HepG2 (cell line): Measurements from ENCODE around the gene VPS13C. TPM values are rescaled to one million over a fixed set of nuclear protein-coding genes. Genes with fewer than 3 reads are reported as not detected.

Experiments used
- ATAC-seq: fragments of 200-7000 bp; cut with Tn5 transposase; 3 replicates; pipeline ENCODE4 v1.9.1; 2020; ENCODE audit warnings: mild to moderate bottlenecking, moderate library complexity
- BruUV-seq: library from RNA; stranded (reverse); fragments of 400-500 nt; replicated peaks from 2 replicates; lab custom pipeline; 2021; lab: Mats Ljungman, UMichigan
- CTCF ChIA-PET: fragments of 300-600 bp; formaldehyde crosslinking; extraction: SDS; loops from one replicate; lab custom pipeline; 2021; ENCODE audit warnings: low total read pairs, inconsistent platforms, low intra/inter-chr PET ratio; lab: Yijun Ruan, JAX
- POLR2A ChIA-PET: fragments of 350-600 bp; sonication (Branson Sonifier 250); formaldehyde crosslinking; loops from one replicate; lab custom pipeline; 2020; ENCODE audit warnings: antibody characterized with exemption, inconsistent platforms; lab: Yijun Ruan, JAX
- DNase-seq: peaks from one replicate; pipeline ENCODE4 v3.0.0-alpha.2; 2015; ENCODE audit warnings: low spot score
- FAIRE-seq: peaks from 3 replicates; lab custom pipeline; 2011; peaks lifted over from hg19 to GRCh38; lab: Jason Lieb, UNC
- H2AFZ ChIP-seq: one replicate; pipeline ENCODE4 v1.6.1; 2011; ENCODE audit warnings: low read length, inconsistent platforms
- H3K27ac ChIP-seq: fragments of 300-600 bp; 3 replicates; pipeline ENCODE4 v1.8.0; 2011; ENCODE audit warnings: mixed run types, mild to moderate bottlenecking, mixed read lengths, low read length, inconsistent platforms; ENCODE audit not compliant: insufficient read depth; ENCODE audit errors: extremely low read length
- H3K27me3 ChIP-seq, 2 experiments: fragments of 200-600 bp in 1 of 2; 2 replicates in 1 of 2; 3 replicates in 1 of 2; pipeline versions ENCODE4 v1.6.0 to v1.8.0; 2011; ENCODE audit warnings: low read length in 2 of 2, mild to moderate bottlenecking in 2 of 2, moderate library complexity in 2 of 2, inconsistent platforms in 1 of 2; ENCODE audit not compliant: insufficient read depth in 2 of 2, control insufficient read depth in 1 of 2
- H3K36me3 ChIP-seq, 2 experiments: fragments of 200-600 bp in 1 of 2; replicated peaks in 1 of 2; 2 replicates in 1 of 2; 3 replicates in 1 of 2; pipeline versions ENCODE4 v1.5.1 to v1.8.0; 2011; ENCODE audit warnings: low read length in 2 of 2, inconsistent platforms in 1 of 2; ENCODE audit not compliant: insufficient read depth in 2 of 2, control insufficient read depth in 1 of 2
- H3K4me1 ChIP-seq: 2 replicates; pipeline ENCODE4 v1.5.1; 2012; ENCODE audit warnings: low read length, inconsistent platforms; ENCODE audit not compliant: insufficient read depth
- H3K4me2 ChIP-seq: 2 replicates; pipeline ENCODE4 v1.6.0; 2011; ENCODE audit warnings: low read depth, low read length, inconsistent platforms
- H3K4me3 ChIP-seq, 3 experiments: fragments of 200-600 bp in 1 of 3; sonication (generic), shearing (Covaris generic) in 1 of 3; replicated peaks in 1 of 3; 2 replicates each; pipeline ENCODE4 v1.5.1; 2011 to 2016; ENCODE audit warnings: low read length in 3 of 3, inconsistent platforms in 2 of 3, low read depth in 2 of 3, mild to moderate bottlenecking in 2 of 3, control low read depth in 1 of 3, mixed read lengths in 1 of 3; ENCODE audit not compliant: insufficient read depth in 1 of 3
- H3K79me2 ChIP-seq: one replicate; pipeline ENCODE4 v1.6.1; 2011; ENCODE audit warnings: low read length, inconsistent platforms; ENCODE audit not compliant: insufficient read depth
- H3K9ac ChIP-seq: 2 replicates; pipeline ENCODE4 v1.6.0; 2011; ENCODE audit warnings: mild to moderate bottlenecking, low read depth, low read length, inconsistent platforms; ENCODE audit not compliant: insufficient read depth
- H3K9me3 ChIP-seq: 2 replicates; pipeline ENCODE4 v1.5.1; 2012; ENCODE audit warnings: mild to moderate bottlenecking, low read length
- H4K20me1 ChIP-seq: 2 replicates; pipeline ENCODE4 v1.6.0; 2011; ENCODE audit warnings: inconsistent platforms, mild to moderate bottlenecking, low read length, moderate library complexity; ENCODE audit not compliant: insufficient read depth
- JARID2 ChIP-seq: sonication (generic); formaldehyde crosslinking; IDR thresholded peaks from 2 replicates; pipeline ENCODE4 v1.8.1; 2023; ENCODE audit warnings: missing genetic modification reagents, inconsistent platforms; ENCODE audit not compliant: insufficient replicate concordance
- MAFK ChIP-seq, 2 experiments: IDR thresholded peaks in 1 of 2; conservative IDR thresholded peaks in 1 of 2; 2 replicates each; pipeline ENCODE4 v1.6.1; 2011; ENCODE audit warnings: improper control_type of control experiment in 2 of 2, low read length in 2 of 2
- NR2F1 ChIP-seq, 2 experiments: fragments of 450-650 bp in 1 of 2; formaldehyde crosslinking in 1 of 2; IDR thresholded peaks; 2 replicates each; pipeline versions ENCODE4 v1.5.0 to v1.6.1; 2016 to 2020; ENCODE audit warnings: mild to moderate bottlenecking in 1 of 2, missing compliant biosample characterization in 1 of 2, missing genetic modification reagents in 1 of 2, moderate library complexity in 1 of 2
- SMYD3 ChIP-seq: sonication (generic); formaldehyde crosslinking; IDR thresholded peaks from 2 replicates; pipeline ENCODE4 v1.8.1; 2023; ENCODE audit warnings: mild to moderate bottlenecking, missing genetic modification reagents
- ZBTB1 ChIP-seq: sonication (generic); formaldehyde crosslinking; IDR thresholded peaks from 2 replicates; pipeline ENCODE4 v1.4.0; 2020; ENCODE audit warnings: missing genetic modification reagents, borderline replicate concordance
- ZNF225 ChIP-seq: sonication (generic); formaldehyde crosslinking; IDR thresholded peaks from 2 replicates; pipeline ENCODE4 v1.4.0; 2020; ENCODE audit warnings: mild to moderate bottlenecking, missing genetic modification reagents
- ZNF253 ChIP-seq: sonication (generic); formaldehyde crosslinking; IDR thresholded peaks from 2 replicates; pipeline ENCODE4 v1.8.0; 2022; ENCODE audit warnings: mild to moderate bottlenecking, missing genetic modification reagents, borderline replicate concordance
- WGBS: methylation state at CpG from one replicate; pipeline ENCODE4 v1.1.6; 2017; ENCODE audit warnings: low lambda C conversion rate; 5-methylcytosine and 5-hydroxymethylcytosine counted together
- in situ Hi-C: cut with HindIII; loops from 2 replicates; pipeline ENCODE4 v1.10.0; 2017; ENCODE audit warnings: low pct_unique_long_range_greater_than_20kb; ENCODE audit not compliant: extremely low pct_ligation_motif_present
- intact Hi-C: fragments of 100-400 bp; cut with micrococcal nuclease; formaldehyde crosslinking; loops from one replicate; pipeline ENCODE4 v1.10.0; 2022; ENCODE audit not compliant: unreplicated experiment
- polyA plus RNA-seq, 8 experiments: library from polyadenylated mRNA; depleted of rRNA in 3 of 8; stranded (reverse) in 7 of 8; unstranded in 1 of 8; fragments of >200 nt; fragmentation: Illumina TruSeq in 4 of 8; extraction: Trizol in 4 of 8; gene quantifications; 2 replicates each; pipeline versions ENCODE4 v1.2.1 to v1.2.3, GENCODE V29; 2011 to 2016; ENCODE audit warnings: low read depth in 4 of 8, missing spikeins in 1 of 8, mixed read lengths in 1 of 8; ENCODE audit not compliant: insufficient read depth in 1 of 8
- total RNA-seq, 5 experiments: library from RNA; depleted of rRNA; stranded (reverse); fragments of >200 nt; fragmentation: Illumina TruSeq; extraction: Trizol; gene quantifications; 2 replicates each; pipeline ENCODE4 v1.2.3, GENCODE V29; 2016; ENCODE audit warnings: low read depth in 1 of 5
- TF ChIP-seq, protein P1 (sequence below): sonication (generic); formaldehyde crosslinking; IDR thresholded peaks from 2 replicates; pipeline ENCODE4 v1.5.0; 2020; ENCODE audit warnings: missing genetic modification reagents, mild to moderate bottlenecking, borderline replicate concordance
- TF ChIP-seq, protein P2 (sequence below): sonication (generic); formaldehyde crosslinking; IDR thresholded peaks from 2 replicates; pipeline ENCODE4 v1.4.0; 2020; ENCODE audit warnings: mild to moderate bottlenecking, missing genetic modification reagents

The VPS13C gene
- total and polyA plus RNA-seq, 2 of the 13 experiments (the other 11 are each of a cell fraction or from before 2014, with no cell fraction given), result 10.9 to 26.8 TPM

DNA sequence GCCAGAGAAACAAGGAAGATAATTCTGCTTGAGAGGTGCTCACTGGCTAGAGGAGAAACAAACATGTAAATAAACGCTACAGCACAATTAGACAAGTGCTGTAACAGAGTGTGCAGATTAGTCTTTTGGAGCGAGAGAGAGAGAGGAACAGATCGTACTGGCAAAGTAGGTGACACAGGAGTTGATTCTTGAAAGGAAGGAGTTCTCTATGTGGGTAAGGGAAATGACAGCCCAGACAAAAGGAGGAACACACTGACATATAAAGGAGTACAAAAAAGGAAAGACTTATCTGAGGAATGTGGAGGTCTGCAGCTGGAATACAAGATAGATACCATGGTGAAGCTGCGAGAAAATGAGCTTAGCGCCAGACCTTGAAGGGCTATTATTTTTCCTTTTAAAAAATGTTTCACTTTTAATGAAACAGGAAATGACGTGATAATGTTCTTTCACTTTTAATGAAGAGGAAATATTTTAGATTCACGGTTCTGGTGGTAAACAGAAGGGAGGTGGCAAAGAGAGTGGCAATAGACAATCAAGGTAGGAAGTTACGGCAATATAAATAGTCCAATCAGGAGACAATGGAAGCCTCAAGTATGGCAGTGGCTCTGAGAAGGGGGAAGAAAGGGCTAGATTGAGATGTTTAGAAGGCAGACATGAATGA, 202.9 kb downstream of the VPS13C start:
- Histone ChIP-seq H3K4me1 (no peaks in the 10 kb centered on the region), H3K27me3 (no peaks in the 10 kb centered on the region), H3K4me3 (no peak overlapping the region), H3K27ac (no peak overlapping the region), H3K36me3 (no peaks in the 10 kb centered on the region), H3K9me3 (no peaks in the 10 kb centered on the region), H3K4me2 (no peak overlapping the region), H3K79me2 (no peaks in the 10 kb centered on the region), H3K9ac (no peak overlapping the region), H2AFZ (no peak overlapping the region), H4K20me1 (no peaks in the 10 kb centered on the region)
- BruUV-seq, result no TSS peak
- intact Hi-C loops, result no loop called here
- DNase-seq (no peak), FAIRE-seq (no peak), ATAC-seq (no peak)
- in situ Hi-C loops, result loop anchor here (25.0 kb wide), 1 partner anchor 455 kb away; no protein-coding TSS in a partner anchor
- ChIA-PET POLR2A (no interaction called here), CTCF (no interaction called here)
- TF ChIP-seq ZBTB1 (CRISPR knock-in tag) (no peak), SMYD3 (no peak), NR2F1 (CRISPR knock-in tag; IDR thresholded peaks at IDR 0.05) (no peak), MAFK (conservative IDR thresholded peaks at IDR 0.05 in 1 of 2, IDR thresholded peaks at IDR 0.05 in 1 of 2; ENCODE audit: low read length in 2 of 2) (no peak), ZNF253 (CRISPR knock-in tag) (no peak), ZNF225 (no peak), JARID2 (no peak)
- TF ChIP-seq, protein P1, sequence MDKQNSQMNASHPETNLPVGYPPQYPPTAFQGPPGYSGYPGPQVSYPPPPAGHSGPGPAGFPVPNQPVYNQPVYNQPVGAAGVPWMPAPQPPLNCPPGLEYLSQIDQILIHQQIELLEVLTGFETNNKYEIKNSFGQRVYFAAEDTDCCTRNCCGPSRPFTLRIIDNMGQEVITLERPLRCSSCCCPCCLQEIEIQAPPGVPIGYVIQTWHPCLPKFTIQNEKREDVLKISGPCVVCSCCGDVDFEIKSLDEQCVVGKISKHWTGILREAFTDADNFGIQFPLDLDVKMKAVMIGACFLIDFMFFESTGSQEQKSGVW (CRISPR knock-in tag), result no peak
- TF ChIP-seq, protein P2, sequence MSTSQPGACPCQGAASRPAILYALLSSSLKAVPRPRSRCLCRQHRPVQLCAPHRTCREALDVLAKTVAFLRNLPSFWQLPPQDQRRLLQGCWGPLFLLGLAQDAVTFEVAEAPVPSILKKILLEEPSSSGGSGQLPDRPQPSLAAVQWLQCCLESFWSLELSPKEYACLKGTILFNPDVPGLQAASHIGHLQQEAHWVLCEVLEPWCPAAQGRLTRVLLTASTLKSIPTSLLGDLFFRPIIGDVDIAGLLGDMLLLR (CRISPR knock-in tag), result no peak
- 98% methylated on average over 8 of the region's 8 CpGs for WGBS
